DOHH2 (cell line): ENCODE measurements around the gene FOXA1.

Source experiments
- EZH2phosphoT487 ChIP-seq: fragments of 200-600 bp; sonication (generic); IDR thresholded peaks from 2 replicates; pipeline ENCODE4 v1.6.1; 2017; ENCODE audit warnings: borderline replicate concordance, mild to moderate bottlenecking, antibody characterized with exemption, low read length, moderate library complexity, mixed read lengths
- TF ChIP-seq, protein P1 (sequence below): fragments of 200-600 bp; sonication (generic); IDR thresholded peaks from one replicate; pipeline ENCODE4 v1.5.1; 2014; ENCODE audit warnings: antibody characterized with exemption, mild to moderate bottlenecking, low read depth, low read length; ENCODE audit not compliant: poor library complexity, severe bottlenecking

DNA sequence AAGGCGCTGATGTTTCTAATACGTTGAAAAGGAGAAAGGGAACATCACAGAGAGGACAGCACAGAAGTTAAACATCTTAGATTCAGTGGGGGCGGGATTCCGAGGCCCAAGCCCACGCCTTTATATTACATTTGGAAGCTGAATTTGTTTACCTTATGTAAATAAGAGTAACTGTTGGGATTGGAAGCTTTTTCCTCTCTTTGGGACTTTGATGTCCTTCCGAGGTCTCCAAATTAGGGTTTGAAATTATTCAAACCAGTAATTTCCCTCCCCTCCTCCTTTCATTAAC, 6.4 kb downstream of the FOXA1 start:
- TF ChIP-seq, protein P1, sequence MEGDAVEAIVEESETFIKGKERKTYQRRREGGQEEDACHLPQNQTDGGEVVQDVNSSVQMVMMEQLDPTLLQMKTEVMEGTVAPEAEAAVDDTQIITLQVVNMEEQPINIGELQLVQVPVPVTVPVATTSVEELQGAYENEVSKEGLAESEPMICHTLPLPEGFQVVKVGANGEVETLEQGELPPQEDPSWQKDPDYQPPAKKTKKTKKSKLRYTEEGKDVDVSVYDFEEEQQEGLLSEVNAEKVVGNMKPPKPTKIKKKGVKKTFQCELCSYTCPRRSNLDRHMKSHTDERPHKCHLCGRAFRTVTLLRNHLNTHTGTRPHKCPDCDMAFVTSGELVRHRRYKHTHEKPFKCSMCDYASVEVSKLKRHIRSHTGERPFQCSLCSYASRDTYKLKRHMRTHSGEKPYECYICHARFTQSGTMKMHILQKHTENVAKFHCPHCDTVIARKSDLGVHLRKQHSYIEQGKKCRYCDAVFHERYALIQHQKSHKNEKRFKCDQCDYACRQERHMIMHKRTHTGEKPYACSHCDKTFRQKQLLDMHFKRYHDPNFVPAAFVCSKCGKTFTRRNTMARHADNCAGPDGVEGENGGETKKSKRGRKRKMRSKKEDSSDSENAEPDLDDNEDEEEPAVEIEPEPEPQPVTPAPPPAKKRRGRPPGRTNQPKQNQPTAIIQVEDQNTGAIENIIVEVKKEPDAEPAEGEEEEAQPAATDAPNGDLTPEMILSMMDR, result no peak
- no peak for TF ChIP-seq EZH2phosphoT487
